Kidney (tissue), 14 donors: ENCODE measurements around the gene OBSCN. TPM values are rescaled to one million over a fixed set of nuclear protein-coding genes. Genes with fewer than 3 reads are reported as not detected.

ENCODE experiments used
- DNase-seq, 5 donors: peaks; one replicate each; pipeline ENCODE4 v3.0.0-alpha.2; 2013 to 2020
- FAIRE-seq: peaks from 2 replicates; lab custom pipeline; 2012; peaks lifted over from hg19 to GRCh38; lab: Jason Lieb, UNC
- H3K27ac ChIP-seq, 2 donors: one replicate each; pipeline ENCODE4 v1.7.0; 2013; ENCODE audit warnings: low read depth in 2 of 2, low read length in 2 of 2, inconsistent platforms in 1 of 2
- H3K27me3 ChIP-seq: one replicate; pipeline ENCODE4 v1.7.1; 2013; ENCODE audit warnings: low read length, inconsistent platforms; ENCODE audit not compliant: control insufficient read depth, insufficient read depth
- H3K36me3 ChIP-seq, 3 donors: one replicate each; pipeline versions ENCODE4 v1.7.0 to v1.7.1; 2013; ENCODE audit warnings: low read length in 3 of 3, control low read depth in 1 of 3, inconsistent platforms in 1 of 3; ENCODE audit not compliant: insufficient read depth in 3 of 3, control insufficient read depth in 2 of 3
- H3K4me1 ChIP-seq, 3 donors: one replicate each; pipeline versions ENCODE4 v1.7.0 to v1.7.1; 2013; ENCODE audit warnings: low read length in 3 of 3, inconsistent platforms in 1 of 3, low read depth in 1 of 3; ENCODE audit not compliant: control insufficient read depth in 2 of 3, insufficient read depth in 2 of 3
- H3K4me3 ChIP-seq, 3 donors: one replicate each; pipeline versions ENCODE4 v1.7.0 to v1.8.1; 2013; ENCODE audit warnings: low read length in 3 of 3, control low read depth in 1 of 3, inconsistent platforms in 1 of 3
- H3K9ac ChIP-seq, 3 donors: one replicate each; pipeline versions ENCODE4 v1.7.0 to v1.7.1; 2013; ENCODE audit warnings: low read length in 3 of 3, control low read depth in 1 of 3, inconsistent platforms in 1 of 3
- H3K9me3 ChIP-seq, 3 donors: one replicate each; pipeline versions ENCODE4 v1.7.0 to v1.7.1; 2013; ENCODE audit warnings: low read length in 3 of 3, control low read depth in 1 of 3, inconsistent platforms in 1 of 3; ENCODE audit not compliant: control insufficient read depth in 2 of 3, insufficient read depth in 1 of 3
- intact Hi-C: fragments of 100-400 bp; cut with DNase I; formaldehyde crosslinking; loops from one replicate; pipeline ENCODE4 v1.11.1; 2022
- polyA plus RNA-seq: library from polyadenylated mRNA; stranded (reverse); fragments of 350-450 nt; fragmentation: Illumina TruSeq; extraction: RNeasy Lipid Tissue Mini Kit (QIAGEN cat#74804); gene quantifications from one replicate; pipeline ENCODE4 v1.2.3, GENCODE V29; 2014; ENCODE audit warnings: low read depth, low replicate concordance; ENCODE audit not compliant: insufficient read depth
- total RNA-seq: library from RNA; stranded (reverse); fragmentation: NEBNext Ultra II Directional; extraction: Animal tissue kit (Norgen Biotek cat#: 25700); gene quantifications from one replicate; pipeline ENCODE4 v1.2.1, GENCODE V29; 2021
- TF ChIP-seq, protein P1 (sequence below): IDR thresholded peaks from 3 replicates; pipeline ENCODE4 v1.5.1; 2012; ENCODE audit warnings: mild to moderate bottlenecking, moderate library complexity, borderline replicate concordance; ENCODE audit not compliant: insufficient read depth; ENCODE audit errors: extremely low read depth
- donor health status: control.
- donor health status: control.
- donor health status: control.
- donor health status: control.
- donor health status: control.
- donor health status: DM: yes; HTN: yes; CAD: no.
- donor health status: Normal renal cell carcinoma (clear cell type).

OBSCN gene
- total and polyA plus RNA-seq, 2 donors from 2014 or later = 14.5 to 30.0 TPM

GRCh38 chr1:228391411-228392020 is 183.7 kb downstream of the OBSCN start:
- TF ChIP-seq, protein P1, sequence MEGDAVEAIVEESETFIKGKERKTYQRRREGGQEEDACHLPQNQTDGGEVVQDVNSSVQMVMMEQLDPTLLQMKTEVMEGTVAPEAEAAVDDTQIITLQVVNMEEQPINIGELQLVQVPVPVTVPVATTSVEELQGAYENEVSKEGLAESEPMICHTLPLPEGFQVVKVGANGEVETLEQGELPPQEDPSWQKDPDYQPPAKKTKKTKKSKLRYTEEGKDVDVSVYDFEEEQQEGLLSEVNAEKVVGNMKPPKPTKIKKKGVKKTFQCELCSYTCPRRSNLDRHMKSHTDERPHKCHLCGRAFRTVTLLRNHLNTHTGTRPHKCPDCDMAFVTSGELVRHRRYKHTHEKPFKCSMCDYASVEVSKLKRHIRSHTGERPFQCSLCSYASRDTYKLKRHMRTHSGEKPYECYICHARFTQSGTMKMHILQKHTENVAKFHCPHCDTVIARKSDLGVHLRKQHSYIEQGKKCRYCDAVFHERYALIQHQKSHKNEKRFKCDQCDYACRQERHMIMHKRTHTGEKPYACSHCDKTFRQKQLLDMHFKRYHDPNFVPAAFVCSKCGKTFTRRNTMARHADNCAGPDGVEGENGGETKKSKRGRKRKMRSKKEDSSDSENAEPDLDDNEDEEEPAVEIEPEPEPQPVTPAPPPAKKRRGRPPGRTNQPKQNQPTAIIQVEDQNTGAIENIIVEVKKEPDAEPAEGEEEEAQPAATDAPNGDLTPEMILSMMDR = no peak
- H3K9ac ChIP-seq = no peak overlapping the region
- no peaks in the 10 kb centered on the region for H3K27me3 ChIP-seq
- FAIRE-seq = no peak
- H3K4me1 ChIP-seq = no peaks in the 10 kb centered on the region
- intact Hi-C loops = no loop called here
- H3K27ac ChIP-seq = no peak overlapping the region
- H3K4me3 ChIP-seq = no peak overlapping the region
- DNase-seq = peak in 2 of 5 donors; percentile 26 to 63
- H3K9me3 ChIP-seq = no peaks in the 10 kb centered on the region
- H3K36me3 ChIP-seq = peaks cover 0 to 9% (median 4%) of the 10 kb centered on the region in 3 donors

DNA sequence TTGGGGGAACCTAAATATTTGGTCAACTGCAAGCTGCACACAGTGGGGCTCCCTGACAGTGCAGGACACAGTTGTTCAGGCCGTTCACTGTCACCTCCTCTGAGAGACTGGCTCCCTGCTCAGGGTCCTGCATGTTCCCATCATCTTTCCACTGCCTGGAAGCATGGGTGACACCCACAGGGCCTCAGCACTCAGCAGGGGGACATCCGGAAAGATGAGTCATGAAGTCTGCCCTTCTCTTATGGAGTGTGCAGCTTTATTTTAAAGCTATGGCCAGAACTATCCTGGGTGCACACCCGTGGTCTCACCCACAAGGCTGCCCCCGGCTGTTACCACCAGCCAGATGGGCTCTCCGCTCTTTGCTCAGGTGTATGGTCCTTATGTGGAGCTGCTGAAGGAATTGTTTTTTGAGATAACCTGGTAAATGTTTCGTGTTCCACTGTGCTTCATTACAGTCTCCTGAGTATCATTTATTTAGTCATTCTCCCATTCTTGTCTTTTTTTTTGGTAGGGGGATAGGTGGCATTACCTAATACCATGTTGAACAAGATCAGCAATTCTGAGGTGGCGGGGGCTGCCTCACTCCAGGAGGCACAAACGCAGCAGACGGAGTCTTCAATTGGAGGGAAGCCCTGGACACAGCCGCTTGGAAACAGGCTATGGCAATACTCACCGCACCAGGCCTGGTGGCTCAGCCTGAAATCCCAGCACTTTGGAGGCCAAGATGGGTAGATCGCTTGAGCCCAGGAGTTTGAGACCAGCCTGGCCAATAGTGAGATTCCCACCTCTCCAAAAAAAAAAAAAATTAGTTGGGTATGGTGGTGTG is 184.5 kb downstream of the OBSCN start:
- no peak overlapping the region for H3K27ac ChIP-seq
- no peaks in the 10 kb centered on the region for H3K4me1 ChIP-seq
- no peak overlapping the region for H3K9ac ChIP-seq
- FAIRE-seq (no peak), DNase-seq (peak in 2 of 5 donors; percentile 11 to 20)
- no peak overlapping the region for H3K4me3 ChIP-seq
- TF ChIP-seq, protein P1 = no peak
- no peaks in the 10 kb centered on the region for H3K9me3 ChIP-seq
- no peaks in the 10 kb centered on the region for H3K27me3 ChIP-seq
- intact Hi-C loops = no loop called here
- peaks cover 0 to 9% (median 6%) of the 10 kb centered on the region in 3 donors for H3K36me3 ChIP-seq

DNA sequence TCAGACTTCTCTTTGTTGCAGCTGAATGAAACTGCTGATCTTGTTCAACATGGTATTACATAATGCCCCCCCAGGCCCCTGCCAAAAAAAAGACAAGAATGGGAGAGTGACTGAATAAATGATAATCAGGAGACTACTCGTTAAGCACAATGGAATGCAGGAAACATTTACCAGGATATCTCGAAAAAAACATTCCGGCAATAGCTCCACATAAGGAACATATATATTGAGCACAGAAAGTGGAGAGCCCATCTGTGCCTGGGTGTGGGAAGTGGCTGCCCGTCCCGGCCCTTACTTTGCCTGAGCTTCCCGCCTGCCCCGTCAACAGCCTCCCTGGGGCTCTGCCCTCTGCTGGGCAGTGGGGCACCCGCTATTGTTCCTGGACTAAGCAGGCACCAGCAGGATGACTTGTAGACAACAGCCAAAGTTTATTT is 185.4 kb downstream of the OBSCN start:
- no peaks in the 10 kb centered on the region for H3K27me3 ChIP-seq
- TF ChIP-seq, protein P1 = peak; percentile 35
- FAIRE-seq (no peak), DNase-seq (peak in 2 of 5 donors; percentile 42 to 80)
- no peaks in the 10 kb centered on the region for H3K9me3 ChIP-seq
- H3K9ac ChIP-seq = no peak overlapping the region
- peaks cover 0 to 17% (median 6%) of the 10 kb centered on the region in 3 donors for H3K36me3 ChIP-seq
- intact Hi-C loops = no loop called here
- H3K4me1 ChIP-seq = no peaks in the 10 kb centered on the region
- H3K4me3 ChIP-seq = no peak overlapping the region
- no peak overlapping the region for H3K27ac ChIP-seq
